Measurements from ENCODE around the gene RCN2. TPM values are rescaled to one million over a fixed set of nuclear protein-coding genes. Genes with fewer than 3 reads are reported as not detected.
A peak's percentile ranks its signal among the peaks of the same experiment; 100 is the strongest.

RCN2 gene
- total RNA-seq, 2 donors from 2014 or later: 51.4 to 66.9 TPM

DNA sequence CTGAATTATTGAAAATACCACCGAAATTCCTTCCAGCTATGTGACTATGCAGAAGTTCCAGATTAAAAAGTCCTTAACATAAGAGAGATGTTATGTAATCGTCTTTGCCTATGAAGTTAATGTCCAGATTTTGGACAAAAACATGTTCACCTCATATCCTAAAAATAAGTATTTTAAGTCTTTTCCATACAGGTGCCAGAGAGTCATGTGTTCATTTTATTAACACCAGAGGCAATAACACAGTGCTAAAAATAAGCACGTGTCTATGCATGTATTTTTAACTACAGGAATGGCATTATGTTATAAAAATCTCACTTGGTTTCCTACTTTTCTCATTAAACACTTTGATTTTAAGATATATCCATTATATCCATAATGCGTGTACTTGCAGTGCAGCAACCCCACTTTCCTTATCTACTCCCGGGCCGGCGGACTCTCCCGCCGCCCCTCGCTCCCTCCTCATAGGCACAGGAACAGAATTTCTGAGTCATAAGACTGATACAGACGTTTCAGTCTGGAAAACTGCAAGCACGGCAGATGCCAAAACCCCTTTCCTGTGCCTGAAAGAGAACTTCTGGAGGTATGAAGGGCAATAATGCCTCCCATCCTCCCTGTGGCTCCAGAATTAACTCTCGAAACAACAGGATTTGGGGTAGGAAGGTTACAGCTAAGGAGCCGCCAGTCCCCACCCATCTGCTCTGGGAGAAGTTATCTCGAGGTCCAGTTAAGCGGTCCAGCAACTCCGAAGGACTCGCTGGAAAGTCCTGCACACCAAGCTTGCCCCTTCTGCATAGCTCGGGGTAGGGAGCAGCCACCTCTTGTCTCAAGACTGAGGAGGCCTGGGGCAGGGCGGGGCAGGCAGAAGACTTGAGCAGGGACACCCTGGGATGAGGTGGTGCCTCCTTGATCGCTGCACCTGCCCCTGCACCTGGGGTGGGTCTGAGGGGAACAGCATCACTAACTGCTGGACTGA lies 41.1 kb downstream of the RCN2 start:
- H3K4me1 ChIP-seq (ENCODE audit: control insufficient read depth in 1 of 2, low read depth in 2 of 2): peaks cover 0 to 41% of the 10 kb centered on the region in 2 donors
- H3K27ac ChIP-seq: peak overlapping the region; percentile 87 to 95
- no peaks in the 10 kb centered on the region for H3K27me3 ChIP-seq (replicated peaks; ENCODE audit: insufficient read depth)
- no peaks in the 10 kb centered on the region for H3K9me3 ChIP-seq
- H3K4me3 ChIP-seq: peak overlapping the region; percentile 69
- ATAC-seq (ENCODE audit: insufficient number of reproducible peaks, low FRiP score, low read depth): peak; percentile 61
- no peak for DNase-seq (ENCODE audit: low spot score)
- no peak for TF ChIP-seq CTCF (IDR thresholded peaks at IDR 0.05)
- no peaks in the 10 kb centered on the region for H3K36me3 ChIP-seq

DNA sequence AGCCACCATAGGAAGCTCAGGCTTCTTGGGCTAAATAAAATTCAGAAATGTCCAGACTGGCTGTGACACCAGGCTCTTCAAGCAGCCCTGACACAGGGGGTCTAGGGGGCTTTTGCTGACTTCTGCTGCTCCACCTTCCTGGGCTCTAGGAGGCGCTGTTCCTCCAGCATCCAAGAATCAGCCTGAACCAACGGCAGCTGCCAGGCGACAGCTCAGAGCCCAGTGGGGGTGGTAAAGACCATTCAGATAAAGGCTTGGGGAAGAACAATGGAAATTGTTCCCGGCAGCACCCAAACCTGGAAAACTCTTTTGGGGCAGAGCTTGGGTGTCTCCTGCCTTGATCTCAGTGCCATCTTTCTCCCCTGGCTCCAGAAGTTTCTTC lies 41.8 kb downstream of the RCN2 start:
- peak overlapping the region; percentile 69 for H3K4me3 ChIP-seq
- DNase-seq (ENCODE audit: low spot score) (no peak), ATAC-seq (ENCODE audit: insufficient number of reproducible peaks, low FRiP score, low read depth) (peak; percentile 33)

GRCh38 chr15:76973906-76974305 lies 42.4 kb downstream of the RCN2 start:
- ATAC-seq (ENCODE audit: insufficient number of reproducible peaks, low FRiP score, low read depth): no peak
- Histone ChIP-seq H3K27me3 (replicated peaks; ENCODE audit: insufficient read depth) (no peaks in the 10 kb centered on the region), H3K4me1 (ENCODE audit: control insufficient read depth in 1 of 2, low read depth in 2 of 2) (peaks cover 0 to 35% of the 10 kb centered on the region in 2 donors), H3K27ac (peak overlapping the region; percentile 87 to 95), H3K4me3 (peak overlapping the region; percentile 69), H3K9me3 (no peaks in the 10 kb centered on the region), H3K36me3 (no peaks in the 10 kb centered on the region)
- no peak for TF ChIP-seq CTCF (IDR thresholded peaks at IDR 0.05)
- no peak for DNase-seq (ENCODE audit: low spot score)

More for the DNA sequence above, 41.8 kb downstream of the RCN2 start:
- H3K27ac ChIP-seq: peak overlapping the region; percentile 87 to 95
- H3K36me3 ChIP-seq: no peaks in the 10 kb centered on the region
- H3K9me3 ChIP-seq: no peaks in the 10 kb centered on the region
- H3K4me1 ChIP-seq (ENCODE audit: control insufficient read depth in 1 of 2, low read depth in 2 of 2): peaks cover 0 to 37% of the 10 kb centered on the region in 2 donors
- no peaks in the 10 kb centered on the region for H3K27me3 ChIP-seq (replicated peaks; ENCODE audit: insufficient read depth)
- peak; percentile 68 for TF ChIP-seq CTCF (IDR thresholded peaks at IDR 0.05)

- Histone ChIP-seq H3K27ac (peak overlapping the region; percentile 87 to 95), H3K4me1 (ENCODE audit: control insufficient read depth in 1 of 2, low read depth in 2 of 2) (peaks cover 0 to 35% of the 10 kb centered on the region in 2 donors), H3K36me3 (no peaks in the 10 kb centered on the region), H3K27me3 (replicated peaks; ENCODE audit: insufficient read depth) (no peaks in the 10 kb centered on the region), H3K9me3 (no peaks in the 10 kb centered on the region), H3K4me3 (peak overlapping the region; percentile 69)
- ATAC-seq (ENCODE audit: insufficient number of reproducible peaks, low FRiP score, low read depth) (no peak), DNase-seq (ENCODE audit: low spot score) (no peak)
- no peak for TF ChIP-seq CTCF (IDR thresholded peaks at IDR 0.05)
These were observed 43.0 kb downstream of the RCN2 start for GRCh38 chr15:76974456-76975036.

GRCh38 chr15:76976141-76976540 lies 44.6 kb downstream of the RCN2 start:
- no peak for TF ChIP-seq CTCF (IDR thresholded peaks at IDR 0.05)
- DNase-seq (ENCODE audit: low spot score) (no peak), ATAC-seq (ENCODE audit: insufficient number of reproducible peaks, low FRiP score, low read depth) (no peak)
- H3K4me3 ChIP-seq: no peak overlapping the region
- peaks cover 0 to 35% of the 10 kb centered on the region in 2 donors for H3K4me1 ChIP-seq (ENCODE audit: control insufficient read depth in 1 of 2, low read depth in 2 of 2)
- H3K27ac ChIP-seq: no peak overlapping the region
- H3K36me3 ChIP-seq: no peaks in the 10 kb centered on the region
- H3K27me3 ChIP-seq (replicated peaks; ENCODE audit: insufficient read depth): no peaks in the 10 kb centered on the region
- H3K9me3 ChIP-seq: no peaks in the 10 kb centered on the region
